ENCODE results near the gene ZNF24.

Gene ZNF24

GRCh38 chr18:35283923-35284794 is 60.1 kb downstream of the ZNF24 start:
- H3K4me1 ChIP-seq (ENCODE audit: control insufficient read depth in 1 of 2, insufficient read depth in 1 of 2, low read depth in 1 of 2, low read length in 1 of 2) = peaks cover under 1 to 3% of the 10 kb centered on the region in 2 experiments
- no peaks in the 10 kb centered on the region for H3K9me3 ChIP-seq
- no peak overlapping the region for H3K4me3 ChIP-seq (ENCODE audit: low read depth in 1 of 2, low read length in 1 of 2)
- no peak for TF ChIP-seq CTCF (IDR thresholded peaks at IDR 0.05)
- no peaks in the 10 kb centered on the region for H3K27me3 ChIP-seq
- no peak overlapping the region for H3K27ac ChIP-seq
- no peaks in the 10 kb centered on the region for H3K36me3 ChIP-seq

- no peak overlapping the region for H3K4me3 ChIP-seq (ENCODE audit: low read depth in 1 of 2, low read length in 1 of 2)
These were observed 61.9 kb downstream of the ZNF24 start for GRCh38 chr18:35282353-35282752.

More at GRCh38 chr18:35282353-35282752, 61.9 kb downstream of the ZNF24 start:
- H3K27me3 ChIP-seq = no peaks in the 10 kb centered on the region
- H3K36me3 ChIP-seq = no peaks in the 10 kb centered on the region
- no peaks in the 10 kb centered on the region for H3K4me1 ChIP-seq (ENCODE audit: control insufficient read depth in 1 of 2, insufficient read depth in 1 of 2, low read depth in 1 of 2, low read length in 1 of 2)
- peaks cover 2% of the 10 kb centered on the region for H3K9me3 ChIP-seq
- no peak for TF ChIP-seq CTCF (IDR thresholded peaks at IDR 0.05)
- H3K27ac ChIP-seq = no peak overlapping the region
